KMS-11 (cell line): ENCODE measurements around the gene DCXR.

Source experiments
- H2AFZ ChIP-seq: fragments of 200-600 bp; sonication (generic); 2 replicates; pipeline ENCODE4 v1.6.1; 2016; ENCODE audit warnings: antibody characterized with exemption, mixed run types, low read depth
- H3K27ac ChIP-seq: fragments of 200-600 bp; sonication (generic); 2 replicates; pipeline ENCODE4 v1.6.1; 2016; ENCODE audit warnings: mild to moderate bottlenecking, mixed run types
- H3K27me3 ChIP-seq: fragments of 200-600 bp; sonication (generic); 2 replicates; pipeline ENCODE4 v1.6.1; 2017; ENCODE audit warnings: mild to moderate bottlenecking, low read depth, mixed run types, moderate library complexity; ENCODE audit not compliant: insufficient read depth
- H3K36me3 ChIP-seq: fragments of 200-600 bp; sonication (generic); 2 replicates; pipeline ENCODE4 v1.6.1; 2017; ENCODE audit warnings: mild to moderate bottlenecking, mixed run types; ENCODE audit not compliant: insufficient read depth
- H3K4me1 ChIP-seq: fragments of 200-600 bp; sonication (generic); 2 replicates; pipeline ENCODE4 v1.6.1; 2016; ENCODE audit warnings: mild to moderate bottlenecking, low read depth, mixed run types; ENCODE audit not compliant: poor library complexity, severe bottlenecking
- H3K4me2 ChIP-seq: fragments of 200-600 bp; sonication (generic); 2 replicates; pipeline ENCODE4 v1.7.0; 2016; ENCODE audit warnings: mild to moderate bottlenecking, mixed run types
- H3K4me3 ChIP-seq: fragments of 200-600 bp; sonication (generic); IDR thresholded peaks from 2 replicates; pipeline ENCODE4 v1.6.1; 2017; ENCODE audit warnings: low read depth, low read length, mixed read lengths; ENCODE audit not compliant: insufficient read depth
- H3K79me2 ChIP-seq: fragments of 200-600 bp; sonication (generic); 2 replicates; pipeline ENCODE4 v1.6.1; 2016; ENCODE audit warnings: low read depth, mixed run types; ENCODE audit not compliant: insufficient read depth
- H3K9ac ChIP-seq: fragments of 200-600 bp; sonication (generic); 2 replicates; pipeline ENCODE4 v1.6.1; 2016; ENCODE audit warnings: mild to moderate bottlenecking, mixed run types
- H4K20me1 ChIP-seq: fragments of 200-600 bp; sonication (generic); 2 replicates; pipeline ENCODE4 v1.6.1; 2016; ENCODE audit warnings: mild to moderate bottlenecking, mixed run types; ENCODE audit not compliant: insufficient read depth
- TF ChIP-seq, protein P1 (sequence below): fragments of 200-600 bp; sonication (generic); conservative IDR thresholded peaks from 2 replicates; pipeline ENCODE4 v1.6.1; 2017; ENCODE audit warnings: low read depth, mild to moderate bottlenecking, antibody characterized with exemption, low read length, moderate library complexity, mixed read lengths

DCXR gene

GRCh38 chr17:82078433-82078832 lies 40.9 kb upstream of the DCXR start:
- no peaks in the 10 kb centered on the region for H3K4me1 ChIP-seq
- H2AFZ ChIP-seq: no peak overlapping the region
- no peak overlapping the region for H3K27ac ChIP-seq
- no peaks in the 10 kb centered on the region for H3K27me3 ChIP-seq
- no peaks in the 10 kb centered on the region for H3K79me2 ChIP-seq
- no peak overlapping the region for H3K4me3 ChIP-seq
- no peaks in the 10 kb centered on the region for H4K20me1 ChIP-seq
- H3K4me2 ChIP-seq: no peak overlapping the region
- TF ChIP-seq, protein P1, sequence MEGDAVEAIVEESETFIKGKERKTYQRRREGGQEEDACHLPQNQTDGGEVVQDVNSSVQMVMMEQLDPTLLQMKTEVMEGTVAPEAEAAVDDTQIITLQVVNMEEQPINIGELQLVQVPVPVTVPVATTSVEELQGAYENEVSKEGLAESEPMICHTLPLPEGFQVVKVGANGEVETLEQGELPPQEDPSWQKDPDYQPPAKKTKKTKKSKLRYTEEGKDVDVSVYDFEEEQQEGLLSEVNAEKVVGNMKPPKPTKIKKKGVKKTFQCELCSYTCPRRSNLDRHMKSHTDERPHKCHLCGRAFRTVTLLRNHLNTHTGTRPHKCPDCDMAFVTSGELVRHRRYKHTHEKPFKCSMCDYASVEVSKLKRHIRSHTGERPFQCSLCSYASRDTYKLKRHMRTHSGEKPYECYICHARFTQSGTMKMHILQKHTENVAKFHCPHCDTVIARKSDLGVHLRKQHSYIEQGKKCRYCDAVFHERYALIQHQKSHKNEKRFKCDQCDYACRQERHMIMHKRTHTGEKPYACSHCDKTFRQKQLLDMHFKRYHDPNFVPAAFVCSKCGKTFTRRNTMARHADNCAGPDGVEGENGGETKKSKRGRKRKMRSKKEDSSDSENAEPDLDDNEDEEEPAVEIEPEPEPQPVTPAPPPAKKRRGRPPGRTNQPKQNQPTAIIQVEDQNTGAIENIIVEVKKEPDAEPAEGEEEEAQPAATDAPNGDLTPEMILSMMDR: no peak
- H3K9ac ChIP-seq: no peak overlapping the region
- peaks cover 11% of the 10 kb centered on the region; the same call in 1 of the 2 replicates for H3K36me3 ChIP-seq

GRCh38 chr17:82077617-82078358 lies 40.3 kb upstream of the DCXR start:
- Histone ChIP-seq H3K36me3 (peaks cover 7% of the 10 kb centered on the region; the same call in 1 of the 2 replicates), H2AFZ (no peak overlapping the region), H3K4me3 (no peak overlapping the region), H3K79me2 (no peaks in the 10 kb centered on the region), H3K27me3 (no peaks in the 10 kb centered on the region), H3K9ac (no peak overlapping the region), H3K4me2 (no peak overlapping the region), H3K4me1 (no peaks in the 10 kb centered on the region), H4K20me1 (no peaks in the 10 kb centered on the region), H3K27ac (no peak overlapping the region)
- TF ChIP-seq, protein P1: no peak

DNA sequence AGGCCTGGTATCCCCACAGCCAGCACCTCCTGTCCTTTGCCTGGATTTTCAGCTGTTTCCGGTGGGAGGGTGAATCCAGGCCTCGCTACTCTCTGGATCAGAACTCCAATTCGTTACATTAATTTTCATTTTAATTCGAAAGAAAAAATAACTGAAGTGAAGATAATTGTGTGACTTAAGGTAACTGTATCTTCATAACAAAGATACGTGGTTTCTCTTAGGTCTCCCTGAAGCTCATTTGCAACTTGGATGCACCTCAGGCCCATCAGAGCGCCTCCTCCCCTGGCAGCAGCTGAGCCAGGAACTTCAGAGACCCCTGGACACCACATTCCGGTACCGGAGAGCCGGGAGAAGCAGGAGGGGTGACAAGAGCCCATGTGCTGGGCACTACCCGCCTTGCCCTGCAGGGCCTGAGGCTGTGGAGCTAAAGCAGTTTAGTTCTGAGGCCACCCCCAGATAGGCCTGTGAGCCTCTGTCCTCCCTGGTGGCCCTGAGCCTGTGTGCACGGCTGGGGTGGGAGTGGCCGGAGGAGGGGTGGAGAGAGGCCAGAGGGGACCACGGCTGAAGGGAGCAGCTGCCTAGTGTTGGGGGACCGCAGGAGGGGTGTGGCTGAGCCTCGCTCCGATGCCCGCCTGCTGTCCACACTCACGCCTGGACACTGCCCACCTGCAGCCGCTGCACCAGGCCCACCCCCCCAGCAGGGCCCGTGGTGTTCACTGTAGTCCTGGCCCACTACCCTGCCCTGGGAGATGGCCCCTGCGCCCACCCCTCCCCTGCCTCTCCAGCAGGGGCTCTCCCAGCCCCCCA lies 39.5 kb upstream of the DCXR start:
- Histone ChIP-seq H3K27ac (no peak overlapping the region), H3K9ac (no peak overlapping the region)

GRCh38 chr17:82076018-82076784 lies 38.7 kb upstream of the DCXR start:
- no peak overlapping the region for H2AFZ ChIP-seq
- H3K79me2 ChIP-seq: no peaks in the 10 kb centered on the region
- H3K27me3 ChIP-seq: no peaks in the 10 kb centered on the region; the same call in 1 of the 2 replicates
- H3K4me2 ChIP-seq: no peak overlapping the region
- TF ChIP-seq, protein P1: no peak
- no peaks in the 10 kb centered on the region for H4K20me1 ChIP-seq
- H3K27ac ChIP-seq: no peak overlapping the region
- no peak overlapping the region for H3K9ac ChIP-seq
- no peaks in the 10 kb centered on the region for H3K4me1 ChIP-seq
- peaks cover 7% of the 10 kb centered on the region; the same call in 1 of the 2 replicates for H3K36me3 ChIP-seq
- H3K4me3 ChIP-seq: no peak overlapping the region

More for the DNA sequence above, 39.5 kb upstream of the DCXR start:
- Histone ChIP-seq H3K79me2 (no peaks in the 10 kb centered on the region), H3K4me2 (no peak overlapping the region), H3K4me3 (no peak overlapping the region), H3K4me1 (no peaks in the 10 kb centered on the region), H2AFZ (no peak overlapping the region), H4K20me1 (no peaks in the 10 kb centered on the region), H3K27me3 (no peaks in the 10 kb centered on the region), H3K36me3 (peaks cover 7% of the 10 kb centered on the region; the same call in 1 of the 2 replicates)
- TF ChIP-seq, protein P1: no peak
